Fibroblast of skin of abdomen (primary cell): Measurements from ENCODE around the gene GPN2. TPM values are rescaled to one million over a fixed set of nuclear protein-coding genes. Genes with fewer than 3 reads are reported as not detected.
A peak's percentile ranks its signal among the peaks of the same experiment; 100 is the strongest.

Experiments
- DNase-seq: peaks from one replicate; pipeline ENCODE4 v3.0.0-alpha.2; 2013
- polyA plus RNA-seq, 2 experiments: library from polyadenylated mRNA; unstranded; fragments of 120-200 nt; gene quantifications; one replicate each; pipeline ENCODE4 v1.2.1, GENCODE V29; 2013; ENCODE audit not compliant: insufficient read length in 2 of 2

Gene GPN2
- 26.3 TPM for polyA plus RNA-seq (2013, experiment 1 of 2; ENCODE audit: insufficient read length)
- polyA plus RNA-seq (2013, experiment 2 of 2; ENCODE audit: insufficient read length): 27.7 TPM

DNA sequence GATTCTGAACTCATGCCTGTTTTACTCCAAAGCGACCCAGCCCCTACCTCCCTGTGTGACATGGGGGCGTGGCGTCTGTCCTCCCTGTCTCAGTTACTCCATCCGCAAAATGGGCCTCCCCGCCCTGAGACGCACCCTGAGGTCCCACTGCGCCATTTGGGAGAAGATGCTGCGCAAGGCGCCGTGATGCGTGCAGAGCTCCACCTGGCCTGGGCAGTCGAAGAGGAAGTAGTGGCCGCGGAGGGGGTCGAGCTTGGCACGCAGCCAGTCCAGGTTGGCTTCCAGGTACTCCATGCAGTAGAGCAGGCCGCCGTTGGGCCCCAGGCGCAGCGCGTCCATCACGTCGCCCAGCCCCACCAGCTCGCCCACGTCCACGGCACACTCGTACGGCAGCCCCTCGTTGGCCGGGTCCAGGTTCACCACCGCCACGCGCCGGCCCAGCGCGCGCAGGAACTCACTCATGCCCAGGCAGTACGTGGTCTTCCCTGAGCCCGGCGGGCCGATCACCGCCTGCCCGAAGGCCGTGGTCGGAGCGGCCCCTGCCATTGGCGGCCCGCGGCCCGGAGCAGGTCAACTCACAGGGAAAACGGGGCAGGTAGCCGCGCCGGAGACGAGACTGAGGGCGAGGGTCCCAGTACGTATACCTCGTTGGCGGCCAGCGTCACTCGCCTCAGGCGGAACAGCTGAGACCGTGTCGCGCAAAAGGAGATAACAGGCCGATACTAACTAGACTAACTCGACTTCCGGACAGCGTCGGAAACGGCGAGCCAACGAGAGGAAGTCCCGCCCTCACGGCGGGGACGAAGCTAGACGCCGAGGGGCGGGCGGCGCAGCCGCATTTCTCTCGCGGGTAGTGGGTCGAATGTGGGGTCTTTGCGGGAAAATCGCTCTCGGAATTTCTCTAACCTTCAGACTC lies at the start of gene GPN2:
GPN2 (minus strand) TSS at position 733 of the 916 bp plus-strand sequence; CDS start at position 546, 187 bp downstream.
- DNase-seq: peak; percentile 69

DNA sequence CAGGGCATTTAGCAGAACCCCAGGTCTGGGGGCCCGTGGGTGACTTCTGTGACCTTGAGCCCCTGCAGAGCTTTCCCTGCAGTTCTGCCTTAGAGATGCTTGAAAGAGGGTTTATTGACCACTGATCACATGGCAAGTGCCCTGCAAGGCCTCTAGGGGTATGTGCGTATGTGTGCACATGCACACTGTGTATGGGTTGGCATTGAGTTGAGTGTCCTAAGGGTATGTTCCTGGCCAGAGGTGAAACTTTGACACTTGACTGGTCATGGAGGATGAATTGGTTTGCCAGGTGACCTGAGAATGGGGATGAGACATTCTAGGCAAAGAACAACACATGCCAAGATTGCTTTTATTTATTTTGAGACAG lies 48.6 kb upstream of the GPN2 start:
- DNase-seq: no peak

DNA sequence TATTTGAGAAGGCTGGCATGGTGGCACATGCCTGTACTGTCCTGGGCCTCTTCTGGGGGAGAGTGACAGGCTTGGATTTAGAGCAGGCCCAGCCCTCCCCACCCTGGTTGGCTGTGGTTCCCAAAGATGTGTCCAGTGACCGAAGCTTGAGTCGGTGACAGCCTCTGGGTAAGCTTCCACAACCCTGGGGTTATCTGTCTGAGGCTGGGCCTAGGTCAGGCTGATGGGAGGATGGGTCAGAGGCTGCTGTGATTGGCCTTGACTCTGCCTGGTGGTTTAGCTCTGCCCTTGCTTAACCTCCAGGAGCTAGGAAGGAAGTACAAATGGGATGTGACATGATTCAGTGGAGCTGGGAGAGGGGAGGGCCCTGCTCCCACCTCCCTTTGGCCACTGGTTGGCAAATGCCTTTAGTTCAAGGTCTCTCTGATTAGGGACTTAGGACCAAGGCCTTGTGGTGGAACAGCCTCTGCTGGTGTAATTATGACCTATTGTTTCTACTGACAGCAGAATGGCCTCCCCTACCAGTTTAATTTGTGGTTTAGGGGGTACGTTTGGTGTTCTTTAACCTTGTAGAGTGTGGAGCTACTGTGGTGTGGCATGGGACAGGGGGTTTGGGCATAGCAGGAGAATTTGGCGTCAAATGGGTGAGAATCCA lies 48.0 kb upstream of the GPN2 start:
- no peak for DNase-seq

DNA sequence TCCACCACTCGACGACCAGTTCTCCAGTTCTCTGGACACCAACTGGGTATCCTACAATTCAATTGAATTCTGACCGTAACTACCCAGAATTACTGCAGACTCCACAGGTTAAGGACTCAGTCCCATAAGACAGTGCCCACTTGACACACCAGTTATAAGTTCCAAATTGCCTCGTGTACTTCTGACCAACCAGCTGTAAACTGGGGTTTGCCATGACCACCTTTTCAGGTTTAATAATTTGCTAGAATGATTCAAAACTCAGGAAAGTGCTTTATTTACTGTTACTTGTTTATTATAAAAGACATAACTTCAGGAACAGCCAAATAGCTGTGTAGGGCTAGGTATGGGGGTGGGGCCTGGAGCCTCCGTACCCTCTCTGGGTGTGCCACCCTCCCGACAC lies 46.7 kb upstream of the GPN2 start:
- no peak for DNase-seq

DNA sequence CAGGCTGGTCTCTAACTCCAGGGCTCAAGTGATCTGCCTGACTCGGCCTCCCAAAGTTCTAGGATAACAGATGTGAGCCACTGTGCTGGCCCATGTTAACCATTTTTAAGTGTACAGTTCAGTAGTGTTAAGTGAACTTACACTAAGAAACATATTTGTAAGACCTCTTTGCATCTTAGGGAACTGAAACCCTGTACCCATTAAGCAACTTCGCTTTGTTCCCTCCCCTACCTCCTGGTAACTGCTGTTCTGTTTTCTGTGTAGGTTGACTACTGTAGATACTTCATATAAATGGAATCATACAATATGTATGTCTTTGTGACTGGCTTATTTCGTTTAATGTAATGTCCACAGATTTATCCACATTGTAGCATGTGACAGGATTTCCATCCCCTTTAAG lies 42.4 kb upstream of the GPN2 start:
- no peak for DNase-seq

DNA sequence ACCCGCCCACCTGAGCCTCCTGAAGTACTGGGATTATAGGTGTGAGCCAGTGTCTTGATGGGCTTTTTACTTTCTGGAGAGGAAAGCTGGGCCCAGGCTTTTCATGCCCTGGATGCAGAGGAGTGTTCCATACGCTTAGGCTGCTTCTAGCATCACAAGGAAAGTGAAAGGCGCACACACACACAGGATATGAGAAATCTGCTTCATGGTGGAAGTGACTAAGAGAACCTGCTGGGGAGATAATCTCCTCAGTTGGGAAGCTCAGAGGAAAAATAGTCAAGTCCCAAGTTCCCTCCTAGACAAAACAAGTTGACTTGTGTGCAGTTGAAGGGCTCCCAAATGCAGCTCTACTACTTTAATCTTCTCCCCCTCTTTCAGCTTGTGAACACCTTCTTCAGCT lies 33.6 kb upstream of the GPN2 start:
- no peak for DNase-seq

DNA sequence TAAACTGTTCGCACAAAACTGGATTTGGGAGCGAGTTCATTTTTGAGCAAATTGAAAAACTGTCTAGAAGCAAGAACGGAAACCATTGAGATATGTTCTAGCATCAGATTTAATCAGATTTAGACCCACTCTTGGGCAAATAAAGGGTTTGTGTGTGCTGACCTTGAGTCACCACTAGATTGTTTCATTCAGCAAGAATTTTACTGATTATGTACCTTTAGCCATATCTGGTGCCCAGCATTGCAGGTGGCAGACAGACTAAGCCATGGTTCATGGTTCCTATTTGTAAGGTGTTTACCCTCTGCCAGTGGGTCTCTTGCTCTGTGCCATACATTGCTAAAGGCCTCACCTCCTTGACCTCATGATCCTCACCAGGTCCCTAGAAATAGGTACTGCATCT lies 32.8 kb upstream of the GPN2 start:
- DNase-seq: no peak

DNA sequence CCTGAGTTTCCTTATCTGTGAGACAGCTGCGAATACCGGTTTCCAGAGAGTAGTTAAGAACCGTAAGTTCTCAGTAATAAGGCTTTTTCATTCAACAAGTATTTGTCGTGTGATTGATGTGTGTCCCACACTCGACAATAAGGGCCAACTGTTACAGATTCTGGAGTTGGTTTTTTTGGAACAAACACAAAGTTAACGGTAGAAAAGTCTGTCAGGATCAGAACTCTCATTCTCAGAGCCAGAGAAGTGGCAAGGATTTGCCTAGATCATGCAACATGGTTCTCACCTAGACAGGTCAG lies 32.3 kb upstream of the GPN2 start:
- DNase-seq: no peak

DNA sequence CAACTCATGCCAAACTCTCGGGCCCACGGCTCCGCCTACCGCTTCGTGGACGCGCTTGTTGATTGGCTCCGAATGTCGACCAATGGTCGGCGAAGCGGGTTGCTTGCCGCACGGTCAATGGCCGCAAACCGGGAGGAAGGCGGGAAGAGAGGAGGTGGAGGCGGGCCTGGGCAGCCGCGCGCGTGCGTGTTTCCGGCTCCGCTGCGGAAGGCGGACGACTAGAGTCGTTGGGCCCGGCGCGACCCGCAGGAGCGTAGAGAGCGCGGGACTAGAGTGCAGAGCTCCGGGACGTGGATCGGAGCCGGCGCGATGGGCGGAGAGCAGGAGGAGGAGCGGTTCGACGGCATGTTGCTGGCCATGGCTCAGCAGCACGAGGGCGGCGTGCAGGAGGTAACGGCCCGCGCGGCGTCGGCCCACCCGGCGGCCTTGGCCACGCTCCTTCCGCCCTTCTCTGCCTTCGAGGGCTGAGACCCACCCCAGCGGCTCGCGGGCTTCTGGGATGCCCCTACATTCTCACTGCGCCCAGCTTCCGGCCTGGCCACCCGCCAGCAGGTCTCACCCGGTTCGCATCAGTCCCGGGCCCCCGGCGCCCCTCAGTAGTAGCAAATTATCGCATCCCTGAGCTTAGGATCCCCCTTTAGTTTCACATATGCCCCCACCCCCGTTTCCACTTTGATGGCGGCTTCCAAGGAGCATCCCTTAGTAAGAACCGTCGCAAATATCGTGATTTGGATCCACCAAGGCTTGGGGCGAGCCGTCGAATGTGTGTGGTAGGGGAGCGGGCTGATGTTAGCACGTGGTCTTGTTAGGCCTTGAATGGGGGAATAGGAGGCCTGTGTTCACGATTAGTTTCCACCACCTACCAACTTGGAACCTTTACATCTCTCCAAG lies 31.7 kb upstream of the GPN2 start, which contains the start of gene NUDC:
NUDC (plus strand) TSS at position 204 of the 891 bp plus-strand sequence; CDS start at position 310, 106 bp downstream.
- peak; percentile 96 for DNase-seq

DNA sequence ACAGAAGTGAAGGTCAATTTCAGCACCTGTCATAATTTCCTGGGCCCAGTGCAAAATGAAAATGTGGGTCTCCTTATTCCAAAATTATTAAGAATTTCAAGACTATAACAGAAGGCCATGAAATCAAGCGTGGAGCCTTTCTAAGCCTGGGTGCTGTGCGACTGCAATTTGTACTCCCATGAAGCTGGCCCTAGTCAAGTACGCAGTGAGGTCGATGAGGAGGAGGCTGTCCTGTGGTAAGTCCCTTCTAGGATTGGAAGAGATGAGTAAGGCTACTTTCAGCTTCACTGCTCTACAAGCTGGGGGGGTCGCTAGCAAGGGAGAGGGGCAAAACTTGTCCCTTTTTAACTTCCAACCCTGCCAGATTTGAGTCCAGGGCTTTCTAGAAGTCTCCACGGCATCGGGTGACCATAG lies 31.1 kb upstream of the GPN2 start:
- no peak for DNase-seq

DNA sequence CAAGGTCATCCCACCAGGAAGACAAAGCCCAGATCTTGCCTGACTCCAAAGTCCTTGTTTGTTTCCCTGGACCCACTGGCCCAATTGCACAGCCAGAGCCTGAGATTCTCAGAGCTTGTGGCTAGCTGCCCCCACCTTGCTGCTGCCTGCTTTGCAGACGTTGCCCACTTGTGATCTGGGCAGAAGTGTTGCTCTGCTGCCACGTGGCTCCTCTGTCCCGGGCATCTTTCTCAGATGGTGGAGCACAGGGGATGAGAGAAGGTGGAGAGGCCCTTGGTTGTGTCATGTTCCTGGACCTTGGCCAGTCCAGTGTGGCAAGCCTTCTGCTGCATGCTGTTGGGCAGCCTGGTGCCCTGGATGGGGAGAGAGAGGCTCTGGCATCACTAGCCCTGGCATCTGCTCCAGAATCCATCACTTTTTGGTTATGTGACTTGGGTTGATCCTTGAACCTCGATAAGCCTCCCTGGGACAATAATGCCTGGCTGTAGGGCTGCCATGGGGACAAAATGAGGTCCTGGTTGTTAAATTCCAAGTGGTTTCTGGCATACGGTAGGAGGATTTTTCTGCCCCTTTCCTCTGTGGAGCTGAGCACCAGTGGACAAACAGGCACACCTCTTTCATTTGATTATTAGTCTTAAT lies 25.2 kb upstream of the GPN2 start:
- no peak for DNase-seq

DNA sequence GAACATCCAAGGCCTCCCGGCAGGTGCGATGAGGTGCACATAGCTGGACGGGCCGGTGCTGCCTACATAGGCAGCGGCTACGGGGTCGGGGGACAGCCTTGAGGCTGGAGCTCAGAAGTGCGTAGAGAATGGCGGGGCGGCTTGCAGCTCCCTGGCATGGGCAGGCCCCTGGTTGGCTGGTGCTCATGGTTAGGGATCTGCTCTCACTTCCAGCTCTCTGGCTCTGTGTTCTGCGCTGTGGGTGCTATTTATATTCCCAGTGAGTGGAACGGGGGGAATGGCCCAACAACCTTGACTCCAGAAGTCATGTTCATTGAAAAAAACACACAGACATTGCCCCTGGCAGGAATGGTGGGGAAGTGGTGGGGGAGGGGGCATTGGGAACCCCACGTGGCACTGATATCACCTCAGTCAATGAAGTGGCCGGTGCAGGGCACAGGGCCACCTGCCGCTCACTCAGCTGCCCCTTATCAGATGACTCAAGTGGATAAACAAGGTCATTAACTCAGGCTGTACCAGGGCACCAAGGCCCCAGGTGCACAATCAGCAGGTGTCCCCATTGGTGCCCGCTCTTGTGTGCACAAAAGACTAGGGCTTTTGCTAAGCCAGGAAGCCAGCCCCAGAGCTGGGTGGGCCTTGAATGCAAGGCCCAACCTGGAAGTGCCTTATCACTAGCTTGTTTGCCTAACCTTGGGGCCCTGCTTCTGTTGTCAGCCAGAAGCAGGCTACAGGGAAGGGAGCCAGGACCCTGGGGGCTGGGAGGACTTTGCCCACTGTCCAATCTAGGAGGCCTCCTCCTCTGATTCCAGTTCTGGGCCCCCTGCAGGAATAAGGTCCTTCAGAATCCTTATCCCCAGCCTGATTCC lies 23.9 kb upstream of the GPN2 start, which contains the start of gene NR0B2:
NR0B2 (minus strand) TSS at position 222 of the 866 bp plus-strand sequence; CDS start at position 187, 35 bp downstream.
- DNase-seq: no peak

DNA sequence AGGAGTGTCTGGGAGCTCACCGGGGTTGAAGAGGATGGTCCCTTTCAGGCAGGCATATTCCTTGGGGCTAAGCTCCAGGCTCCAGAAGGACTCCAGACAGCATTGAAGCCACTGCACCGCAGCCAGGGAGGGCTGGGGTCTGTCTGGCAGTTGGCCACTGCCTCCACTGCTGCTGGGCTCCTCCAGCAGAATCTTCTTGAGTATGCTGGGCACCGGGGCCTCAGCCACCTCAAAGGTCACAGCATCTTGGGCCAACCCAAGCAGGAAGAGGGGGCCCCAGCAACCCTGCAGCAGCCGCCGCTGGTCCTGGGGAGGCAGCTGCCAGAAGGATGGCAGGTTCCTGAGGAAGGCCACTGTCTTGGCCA lies 23.3 kb upstream of the GPN2 start:
- no peak for DNase-seq

DNA sequence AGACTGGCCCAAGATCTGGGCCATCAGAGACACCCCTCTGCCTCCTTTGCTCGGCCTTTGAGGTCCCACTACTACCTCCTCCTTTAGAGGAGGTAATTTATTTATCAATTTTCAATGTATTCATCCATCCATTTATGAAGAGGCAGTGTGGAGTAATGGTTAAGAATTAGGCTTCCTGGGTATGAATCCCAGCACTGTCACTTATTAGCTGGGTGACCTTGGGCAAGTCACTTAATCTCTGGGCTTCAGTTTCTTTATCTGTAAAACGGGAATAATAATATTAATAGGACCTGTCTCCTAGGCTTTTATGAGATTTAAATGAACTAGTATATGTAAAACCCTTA lies 22.0 kb upstream of the GPN2 start:
- no peak for DNase-seq

DNA sequence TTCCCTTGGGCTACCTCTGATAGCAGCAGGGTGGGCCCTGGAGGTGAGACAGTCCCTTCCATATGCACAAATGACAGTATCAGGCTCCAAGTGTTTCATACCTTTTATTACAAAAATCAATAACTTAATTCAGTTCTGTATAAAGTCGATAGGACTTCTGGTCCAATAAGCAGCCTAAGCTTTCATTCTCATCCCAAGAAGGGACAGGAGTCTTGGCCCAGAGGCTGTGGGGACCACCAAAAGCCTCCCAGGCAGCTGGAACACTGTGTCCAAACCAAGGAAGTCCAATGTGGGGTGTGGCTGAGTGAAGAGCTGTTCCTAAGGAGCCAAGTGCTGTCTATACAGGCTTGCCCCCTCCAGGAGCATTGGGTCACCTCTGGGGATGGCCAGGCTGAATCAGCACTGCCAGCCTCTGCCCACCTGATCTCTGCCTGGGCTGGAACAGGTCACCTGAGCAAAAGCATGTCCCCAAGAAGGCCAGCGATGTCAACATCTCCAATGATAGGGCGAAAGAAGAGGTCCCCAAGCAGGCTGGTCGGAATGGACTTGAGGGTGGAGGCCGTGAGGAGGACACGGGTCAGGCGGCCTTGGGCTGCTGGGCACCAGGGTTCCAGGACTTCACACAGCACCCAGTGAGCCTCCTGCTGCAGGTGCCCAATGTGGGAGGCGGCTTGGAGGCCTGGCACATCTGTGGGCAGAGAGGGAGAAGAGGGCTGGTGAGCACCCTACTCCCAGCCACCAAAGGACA lies 21.5 kb upstream of the GPN2 start:
- DNase-seq: no peak

DNA sequence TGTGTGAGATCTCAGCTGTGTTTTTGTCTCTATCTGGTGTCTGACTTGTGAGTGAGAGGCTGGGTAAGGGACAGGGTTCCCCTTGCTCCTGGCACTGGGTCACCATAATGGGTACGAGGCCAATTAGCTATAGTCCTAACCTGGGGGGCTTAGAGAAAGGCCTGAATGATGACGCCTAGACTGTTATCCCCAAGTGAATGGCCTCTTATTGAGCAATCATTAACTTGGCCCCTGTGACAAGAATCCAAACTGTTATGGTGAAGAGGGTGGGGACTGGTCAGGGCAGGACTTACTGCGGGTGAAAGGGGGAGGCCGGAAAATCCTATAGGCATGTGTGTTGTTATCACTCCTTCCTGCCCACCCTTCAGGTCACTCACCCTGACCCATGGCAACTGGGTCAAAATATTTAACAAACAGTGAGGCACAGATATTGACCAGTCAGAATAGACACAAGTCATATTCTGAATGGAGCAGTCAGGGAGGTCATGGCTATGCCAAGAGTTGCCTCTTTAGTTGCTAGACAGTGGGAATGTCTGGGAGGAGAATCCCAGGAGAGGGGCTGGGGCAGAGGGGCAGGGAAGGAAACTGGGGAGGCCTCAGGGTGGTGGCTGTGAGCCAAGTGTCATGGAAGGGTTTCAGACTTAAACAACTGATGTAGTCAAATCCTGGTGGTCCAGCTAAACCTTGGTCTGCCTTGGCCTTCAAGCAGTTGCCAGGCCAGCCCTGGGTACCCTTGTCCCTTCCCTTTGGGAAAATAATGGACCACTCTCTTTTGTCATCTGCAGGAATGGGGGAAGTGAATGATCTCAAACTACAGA lies 20.5 kb upstream of the GPN2 start:
- no peak for DNase-seq

DNA sequence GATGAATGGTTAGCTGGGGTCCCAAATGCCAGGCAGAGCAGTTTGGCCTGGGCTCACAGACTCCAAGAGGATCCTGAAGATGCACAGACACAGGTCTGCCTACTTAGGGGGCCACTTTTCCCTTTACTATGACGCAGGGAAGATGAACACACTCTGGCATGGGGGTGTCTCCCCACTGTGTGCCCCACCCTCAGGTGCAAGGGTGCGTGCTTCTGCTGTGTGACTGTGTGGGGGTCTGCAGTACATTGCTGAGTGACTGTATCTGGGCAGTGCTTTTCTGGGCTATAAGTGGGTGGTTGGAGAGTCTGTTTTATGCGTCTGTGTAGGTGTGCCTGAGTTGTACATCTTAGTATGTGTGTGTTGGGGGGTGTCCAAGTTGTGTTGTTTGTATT lies 19.9 kb upstream of the GPN2 start:
- DNase-seq: no peak

DNA sequence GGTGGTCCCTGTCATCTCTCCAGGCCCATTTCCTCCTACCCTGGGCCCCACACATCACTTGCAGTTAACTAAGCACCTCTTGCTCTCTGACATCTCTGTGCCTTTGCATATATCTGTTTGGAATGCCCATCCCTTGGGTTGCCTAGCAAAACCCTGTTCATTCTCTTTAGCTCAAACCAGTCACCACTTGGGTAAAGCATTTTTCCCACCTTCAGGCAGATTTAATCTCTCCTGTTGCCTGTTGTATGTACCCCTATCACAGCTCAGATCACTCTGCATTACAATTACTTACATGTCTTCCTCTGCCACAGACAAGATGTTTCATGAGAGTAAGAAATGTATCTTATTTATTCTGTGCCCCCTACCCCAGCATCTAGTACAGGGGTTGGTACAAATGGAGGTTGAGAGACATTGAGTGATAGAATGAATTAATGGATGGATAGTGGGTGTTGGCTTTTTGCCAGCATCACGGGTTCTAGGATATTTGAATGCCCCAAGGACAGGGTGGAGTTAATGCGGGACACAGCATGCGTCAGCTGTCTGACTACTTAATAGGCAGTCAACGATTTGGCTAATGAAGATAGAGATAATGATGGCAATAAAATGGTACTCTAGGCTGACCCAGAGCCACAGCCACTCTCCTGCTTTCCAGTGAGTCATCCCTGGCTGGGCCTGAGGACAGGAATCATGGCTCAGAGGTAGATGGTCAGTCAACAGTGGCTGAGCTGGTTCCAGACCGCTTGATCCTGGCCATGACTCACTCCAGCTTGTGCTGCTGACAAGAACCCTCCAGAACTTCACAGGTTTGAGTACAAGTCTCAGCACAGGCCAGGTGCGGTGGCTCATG lies 17.2 kb upstream of the GPN2 start:
- peak; percentile 18 for DNase-seq
